Liver (tissue), 3 donors: ENCODE data around the gene SPDYE4.

Source experiments
- EGR1 ChIP-seq, 2 donors: IDR thresholded peaks; 2 replicates each; pipeline ENCODE4 v1.6.1; 2016 to 2018; ENCODE audit warnings: antibody characterized with exemption in 2 of 2, low read depth in 2 of 2
- FOXA1 ChIP-seq: IDR thresholded peaks from 2 replicates; pipeline ENCODE4 v1.6.1; 2016; ENCODE audit warnings: antibody characterized with exemption
- GABPA ChIP-seq, 2 donors: IDR thresholded peaks in 1 of 2; conservative IDR thresholded peaks in 1 of 2; 2 replicates each; pipeline ENCODE4 v1.6.1; 2016; ENCODE audit warnings: antibody characterized with exemption in 2 of 2, mild to moderate bottlenecking in 1 of 2, moderate library complexity in 1 of 2
- JUND ChIP-seq, 2 donors: IDR thresholded peaks; 2 replicates each; pipeline ENCODE4 v1.6.1; 2016; ENCODE audit warnings: antibody characterized with exemption in 2 of 2
- NR2F2 ChIP-seq: IDR thresholded peaks from 2 replicates; pipeline ENCODE4 v1.6.1; 2016; ENCODE audit warnings: antibody characterized with exemption
- RAD21 ChIP-seq, 2 donors: IDR thresholded peaks; 2 replicates each; pipeline ENCODE4 v1.6.1; 2016; ENCODE audit warnings: antibody characterized with exemption in 2 of 2, mild to moderate bottlenecking in 2 of 2
- REST ChIP-seq: IDR thresholded peaks from 2 replicates; pipeline ENCODE4 v1.6.1; 2016; ENCODE audit warnings: antibody characterized with exemption, mild to moderate bottlenecking
- SP1 ChIP-seq: IDR thresholded peaks from 2 replicates; pipeline ENCODE4 v1.6.1; 2018; ENCODE audit warnings: antibody characterized with exemption, mild to moderate bottlenecking
- TAF1 ChIP-seq: conservative IDR thresholded peaks from 2 replicates; pipeline ENCODE4 v1.6.1; 2016; ENCODE audit warnings: antibody characterized with exemption, mild to moderate bottlenecking
- YY1 ChIP-seq: IDR thresholded peaks from 2 replicates; pipeline ENCODE4 v1.6.1; 2016; ENCODE audit warnings: antibody characterized with exemption, mild to moderate bottlenecking
- TF ChIP-seq, protein P1 (sequence below): fragments of 150-350 bp; IDR thresholded peaks from 2 replicates; pipeline ENCODE4 v1.5.1; 2017; ENCODE audit warnings: improper control_type of control experiment, low read depth, low read length; ENCODE audit not compliant: missing input control
- TF ChIP-seq, protein P2 (sequence below): IDR thresholded peaks from 2 replicates; pipeline ENCODE4 v1.6.1; 2016; ENCODE audit warnings: antibody characterized with exemption
- TF ChIP-seq, protein P3 (sequence below): IDR thresholded peaks from 2 replicates; pipeline ENCODE4 v1.6.1; 2016; ENCODE audit warnings: antibody characterized with exemption
- TF ChIP-seq, protein P4 (sequence below): IDR thresholded peaks from 2 replicates; pipeline ENCODE4 v1.6.1; 2016; ENCODE audit warnings: antibody characterized with exemption
- donor health status: healthy.
- donor health status: healthy.

DNA sequence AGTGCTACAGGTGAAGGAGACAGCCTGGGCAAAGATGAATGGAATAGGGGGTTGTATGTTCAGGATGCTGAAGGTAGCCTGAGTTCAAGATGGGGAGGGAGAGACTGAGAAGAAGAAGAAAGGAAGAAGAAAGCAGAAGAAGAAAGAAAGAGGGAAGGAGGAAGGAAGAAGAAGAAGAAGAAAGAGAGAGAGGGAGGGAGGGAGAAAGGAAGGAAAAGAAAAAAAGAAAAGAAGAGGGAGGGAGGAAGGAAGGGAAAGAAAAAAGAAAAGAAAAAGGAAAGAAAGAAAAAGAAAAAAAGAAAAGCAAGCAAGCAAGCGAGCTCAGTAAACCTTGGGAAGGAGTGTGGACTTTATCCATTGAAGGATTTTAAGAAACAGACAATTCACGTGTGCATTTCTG is 21.6 kb downstream of the SPDYE4 start:
- TF ChIP-seq, protein P1, sequence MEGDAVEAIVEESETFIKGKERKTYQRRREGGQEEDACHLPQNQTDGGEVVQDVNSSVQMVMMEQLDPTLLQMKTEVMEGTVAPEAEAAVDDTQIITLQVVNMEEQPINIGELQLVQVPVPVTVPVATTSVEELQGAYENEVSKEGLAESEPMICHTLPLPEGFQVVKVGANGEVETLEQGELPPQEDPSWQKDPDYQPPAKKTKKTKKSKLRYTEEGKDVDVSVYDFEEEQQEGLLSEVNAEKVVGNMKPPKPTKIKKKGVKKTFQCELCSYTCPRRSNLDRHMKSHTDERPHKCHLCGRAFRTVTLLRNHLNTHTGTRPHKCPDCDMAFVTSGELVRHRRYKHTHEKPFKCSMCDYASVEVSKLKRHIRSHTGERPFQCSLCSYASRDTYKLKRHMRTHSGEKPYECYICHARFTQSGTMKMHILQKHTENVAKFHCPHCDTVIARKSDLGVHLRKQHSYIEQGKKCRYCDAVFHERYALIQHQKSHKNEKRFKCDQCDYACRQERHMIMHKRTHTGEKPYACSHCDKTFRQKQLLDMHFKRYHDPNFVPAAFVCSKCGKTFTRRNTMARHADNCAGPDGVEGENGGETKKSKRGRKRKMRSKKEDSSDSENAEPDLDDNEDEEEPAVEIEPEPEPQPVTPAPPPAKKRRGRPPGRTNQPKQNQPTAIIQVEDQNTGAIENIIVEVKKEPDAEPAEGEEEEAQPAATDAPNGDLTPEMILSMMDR: no peak
- TF ChIP-seq YY1 (no peak), TAF1 (no peak), JUND (IDR thresholded peaks at IDR 0.05) (no peak), SP1 (no peak), REST (no peak), GABPA (IDR thresholded peaks at IDR 0.05 in 1 of 2, conservative IDR thresholded peaks at IDR 0.05 in 1 of 2) (no peak), FOXA1 (no peak), EGR1 (IDR thresholded peaks at IDR 0.05; ENCODE audit: low read depth in 2 of 2) (no peak), NR2F2 (no peak), RAD21 (IDR thresholded peaks at IDR 0.05) (no peak)
- TF ChIP-seq, protein P2, sequence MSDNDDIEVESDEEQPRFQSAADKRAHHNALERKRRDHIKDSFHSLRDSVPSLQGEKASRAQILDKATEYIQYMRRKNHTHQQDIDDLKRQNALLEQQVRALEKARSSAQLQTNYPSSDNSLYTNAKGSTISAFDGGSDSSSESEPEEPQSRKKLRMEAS: no peak
- TF ChIP-seq, protein P3, sequence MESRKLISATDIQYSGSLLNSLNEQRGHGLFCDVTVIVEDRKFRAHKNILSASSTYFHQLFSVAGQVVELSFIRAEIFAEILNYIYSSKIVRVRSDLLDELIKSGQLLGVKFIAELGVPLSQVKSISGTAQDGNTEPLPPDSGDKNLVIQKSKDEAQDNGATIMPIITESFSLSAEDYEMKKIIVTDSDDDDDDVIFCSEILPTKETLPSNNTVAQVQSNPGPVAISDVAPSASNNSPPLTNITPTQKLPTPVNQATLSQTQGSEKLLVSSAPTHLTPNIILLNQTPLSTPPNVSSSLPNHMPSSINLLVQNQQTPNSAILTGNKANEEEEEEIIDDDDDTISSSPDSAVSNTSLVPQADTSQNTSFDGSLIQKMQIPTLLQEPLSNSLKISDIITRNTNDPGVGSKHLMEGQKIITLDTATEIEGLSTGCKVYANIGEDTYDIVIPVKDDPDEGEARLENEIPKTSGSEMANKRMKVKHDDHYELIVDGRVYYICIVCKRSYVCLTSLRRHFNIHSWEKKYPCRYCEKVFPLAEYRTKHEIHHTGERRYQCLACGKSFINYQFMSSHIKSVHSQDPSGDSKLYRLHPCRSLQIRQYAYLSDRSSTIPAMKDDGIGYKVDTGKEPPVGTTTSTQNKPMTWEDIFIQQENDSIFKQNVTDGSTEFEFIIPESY: no peak
- TF ChIP-seq, protein P4, sequence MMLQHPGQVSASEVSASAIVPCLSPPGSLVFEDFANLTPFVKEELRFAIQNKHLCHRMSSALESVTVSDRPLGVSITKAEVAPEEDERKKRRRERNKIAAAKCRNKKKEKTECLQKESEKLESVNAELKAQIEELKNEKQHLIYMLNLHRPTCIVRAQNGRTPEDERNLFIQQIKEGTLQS: no peak
